Osteocyte (in vitro differentiated cells): ENCODE measurements around the gene CPTP. TPM values are rescaled to one million over a fixed set of nuclear protein-coding genes. Genes with fewer than 3 reads are reported as not detected.

Experiments used
- DNase-seq: peaks from one replicate; pipeline ENCODE4 v3.0.0; 2021; ENCODE audit warnings: mixed read lengths; ENCODE audit not compliant: unreplicated experiment; ENCODE audit errors: extremely low spot score
- H3K27ac Mint-ChIP-seq: one replicate; pipeline ENCODE4 v1.8.0; 2021; ENCODE audit warnings: mild to moderate bottlenecking, mixed read lengths; ENCODE audit not compliant: unreplicated experiment
- H3K27me3 Mint-ChIP-seq: one replicate; pipeline ENCODE4 v1.8.0; 2021; ENCODE audit warnings: mixed read lengths; ENCODE audit not compliant: unreplicated experiment
- H3K36me3 Mint-ChIP-seq: one replicate; pipeline ENCODE4 v1.8.0; 2021; ENCODE audit warnings: mixed read lengths; ENCODE audit not compliant: unreplicated experiment
- H3K4me1 Mint-ChIP-seq: one replicate; pipeline ENCODE4 v1.8.0; 2021; ENCODE audit warnings: mixed read lengths; ENCODE audit not compliant: unreplicated experiment
- H3K4me3 Mint-ChIP-seq: one replicate; pipeline ENCODE4 v1.8.0; 2021; ENCODE audit warnings: mild to moderate bottlenecking, moderate library complexity, mixed read lengths; ENCODE audit not compliant: unreplicated experiment
- H3K9me3 Mint-ChIP-seq: one replicate; pipeline ENCODE4 v1.8.0; 2021; ENCODE audit warnings: mixed read lengths; ENCODE audit not compliant: unreplicated experiment
- total RNA-seq: library from RNA; stranded (reverse); gene quantifications from 2 replicates; pipeline ENCODE4 v1.2.1, GENCODE V29; 2021
- TF ChIP-seq, protein P1 (sequence below): fragments of 200-600 bp; sonication (generic); IDR thresholded peaks from 2 replicates; pipeline ENCODE4 v1.5.0; 2021; ENCODE audit warnings: antibody characterized with exemption, mild to moderate bottlenecking, moderate library complexity

CPTP gene
- total RNA-seq, 1 donor from 2014 or later = 23.5 TPM

- Mint-ChIP-seq H3K4me3 (peak overlapping the region; percentile 90), H3K9me3 (no peaks in the 10 kb centered on the region)
- peak; percentile 95 for DNase-seq
These were observed 35.3 kb downstream of the CPTP start for GRCh38 chr1:1359664-1360468.

GRCh38 chr1:1360506-1361169, 36.0 kb downstream of the CPTP start:
- Mint-ChIP-seq H3K4me1 (peaks cover 56% of the 10 kb centered on the region), H3K27ac (peak overlapping the region; percentile 90), H3K4me3 (peak overlapping the region; percentile 29), H3K27me3 (no peaks in the 10 kb centered on the region), H3K36me3 (no peaks in the 10 kb centered on the region), H3K9me3 (no peaks in the 10 kb centered on the region)
- no peak for DNase-seq
- TF ChIP-seq, protein P1, sequence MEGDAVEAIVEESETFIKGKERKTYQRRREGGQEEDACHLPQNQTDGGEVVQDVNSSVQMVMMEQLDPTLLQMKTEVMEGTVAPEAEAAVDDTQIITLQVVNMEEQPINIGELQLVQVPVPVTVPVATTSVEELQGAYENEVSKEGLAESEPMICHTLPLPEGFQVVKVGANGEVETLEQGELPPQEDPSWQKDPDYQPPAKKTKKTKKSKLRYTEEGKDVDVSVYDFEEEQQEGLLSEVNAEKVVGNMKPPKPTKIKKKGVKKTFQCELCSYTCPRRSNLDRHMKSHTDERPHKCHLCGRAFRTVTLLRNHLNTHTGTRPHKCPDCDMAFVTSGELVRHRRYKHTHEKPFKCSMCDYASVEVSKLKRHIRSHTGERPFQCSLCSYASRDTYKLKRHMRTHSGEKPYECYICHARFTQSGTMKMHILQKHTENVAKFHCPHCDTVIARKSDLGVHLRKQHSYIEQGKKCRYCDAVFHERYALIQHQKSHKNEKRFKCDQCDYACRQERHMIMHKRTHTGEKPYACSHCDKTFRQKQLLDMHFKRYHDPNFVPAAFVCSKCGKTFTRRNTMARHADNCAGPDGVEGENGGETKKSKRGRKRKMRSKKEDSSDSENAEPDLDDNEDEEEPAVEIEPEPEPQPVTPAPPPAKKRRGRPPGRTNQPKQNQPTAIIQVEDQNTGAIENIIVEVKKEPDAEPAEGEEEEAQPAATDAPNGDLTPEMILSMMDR = no peak

More at GRCh38 chr1:1359664-1360468, 35.3 kb downstream of the CPTP start:
- H3K36me3 Mint-ChIP-seq = no peaks in the 10 kb centered on the region
- TF ChIP-seq, protein P1 = no peak
- no peaks in the 10 kb centered on the region for H3K27me3 Mint-ChIP-seq
- H3K27ac Mint-ChIP-seq = peak overlapping the region; percentile 90
- peaks cover 56% of the 10 kb centered on the region for H3K4me1 Mint-ChIP-seq

DNA sequence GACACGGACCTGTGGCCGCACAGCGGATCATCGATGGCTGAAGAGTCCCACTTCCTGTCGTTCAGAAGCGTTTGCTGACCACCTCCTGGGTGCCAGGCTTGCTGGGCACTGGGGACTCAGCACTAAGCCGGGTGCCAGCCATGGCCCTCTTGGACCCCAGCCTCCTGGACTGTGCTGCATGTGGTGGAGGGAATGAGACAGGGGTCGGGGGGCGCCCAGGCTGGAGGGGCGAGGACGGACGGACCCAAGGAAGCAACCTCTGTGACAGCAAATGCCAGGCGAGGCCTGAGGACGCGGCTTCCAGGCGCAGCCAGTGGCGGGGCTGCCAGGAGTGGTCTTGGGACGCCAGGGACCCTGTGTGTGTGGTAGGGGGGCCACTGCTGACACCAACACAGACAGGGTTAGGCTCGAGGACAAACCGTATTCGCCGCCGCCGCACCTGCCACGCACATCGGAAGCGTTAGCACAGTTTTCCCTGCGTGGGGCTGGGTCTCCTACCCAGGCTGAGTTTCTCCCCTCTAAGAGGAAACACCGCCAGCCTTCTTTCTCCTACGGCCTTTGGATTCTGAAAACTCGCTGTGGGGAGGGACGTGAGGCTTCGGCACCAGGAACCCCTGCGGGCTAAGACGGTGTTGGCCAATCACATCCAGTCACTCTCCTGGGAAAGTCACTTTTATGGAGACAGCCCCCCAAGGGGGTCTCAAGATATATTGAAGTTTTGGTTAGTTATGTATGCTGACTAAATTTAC, 36.8 kb downstream of the CPTP start:
- Mint-ChIP-seq H3K27me3 (no peaks in the 10 kb centered on the region), H3K27ac (peak overlapping the region; percentile 90), H3K36me3 (no peaks in the 10 kb centered on the region), H3K9me3 (no peaks in the 10 kb centered on the region), H3K4me3 (peak overlapping the region; percentile 3), H3K4me1 (peaks cover 56% of the 10 kb centered on the region)
- TF ChIP-seq, protein P1 = no peak
- DNase-seq = no peak

DNA sequence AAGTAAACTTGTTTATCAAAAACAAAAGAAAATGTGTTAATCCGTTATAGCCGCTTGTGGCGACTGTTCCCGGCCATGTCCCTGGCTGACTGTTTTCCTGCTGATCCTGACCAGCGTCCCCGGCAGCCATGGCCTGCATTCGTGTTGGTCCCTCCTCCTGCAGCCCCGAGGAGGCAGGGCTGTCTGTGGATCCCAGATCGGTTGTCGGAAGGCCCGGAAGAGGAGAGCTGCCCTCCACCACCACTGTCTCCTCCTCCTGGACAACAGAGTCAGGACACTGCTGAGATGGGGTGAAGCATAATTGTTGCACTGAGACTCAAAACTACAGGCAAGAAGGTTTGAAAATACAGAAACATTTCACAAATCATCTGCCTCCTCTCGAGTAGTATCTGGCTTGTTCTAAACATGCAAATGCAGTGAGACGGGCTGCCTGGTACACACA, 37.4 kb downstream of the CPTP start:
- DNase-seq = no peak
- Mint-ChIP-seq H3K27me3 (no peaks in the 10 kb centered on the region), H3K4me3 (peak overlapping the region; percentile 3), H3K4me1 (peaks cover 52% of the 10 kb centered on the region), H3K9me3 (no peaks in the 10 kb centered on the region), H3K27ac (peak overlapping the region; percentile 90), H3K36me3 (no peaks in the 10 kb centered on the region)
- TF ChIP-seq, protein P1 = peak; percentile 40
